WTC11 (cell line): ENCODE data around the gene FOXO3. TPM values are rescaled to one million over a fixed set of nuclear protein-coding genes. Genes with fewer than 3 reads are reported as not detected.

Experiments
- ATAC-seq: fragments of 200-7000 bp; cut with Tn5 transposase; 2 replicates; pipeline ENCODE4 v1.10.0; 2021; ENCODE audit warnings: mild to moderate bottlenecking, moderate library complexity
- CTCF ChIA-PET: fragments of 300-600 bp; sonication (Branson Sonifier 250); formaldehyde crosslinking; loops from one replicate; lab custom pipeline; 2021; ENCODE audit warnings: antibody characterized with exemption; lab: Charles Lee
- POLR2A ChIA-PET: fragments of 350-600 bp; sonication (Branson Sonifier 250); formaldehyde crosslinking; loops from one replicate; lab custom pipeline; 2021; ENCODE audit warnings: antibody characterized with exemption; lab: Charles Lee
- DNase-seq: peaks from one replicate; pipeline ENCODE4 v3.0.0; 2021; ENCODE audit warnings: low spot score
- H3K27ac Mint-ChIP-seq: 2 replicates; pipeline ENCODE4 v1.8.0; 2021; ENCODE audit warnings: mixed read lengths
- H3K27me3 Mint-ChIP-seq: 2 replicates; pipeline ENCODE4 v1.8.0; 2021; ENCODE audit warnings: low read depth, mild to moderate bottlenecking, moderate library complexity, mixed read lengths
- H3K36me3 Mint-ChIP-seq: 2 replicates; pipeline ENCODE4 v1.8.0; 2021; ENCODE audit warnings: mixed read lengths
- H3K4me1 Mint-ChIP-seq: 2 replicates; pipeline ENCODE4 v1.8.0; 2022; ENCODE audit warnings: mixed read lengths
- H3K4me3 Mint-ChIP-seq: 2 replicates; pipeline ENCODE4 v1.8.0; 2021; ENCODE audit warnings: mild to moderate bottlenecking, moderate library complexity, mixed read lengths
- H3K9me3 Mint-ChIP-seq: 2 replicates; pipeline ENCODE4 v1.8.0; 2021; ENCODE audit warnings: mixed read lengths
- ATF1 ChIP-seq: sonication (generic); formaldehyde crosslinking; IDR thresholded peaks from 2 replicates; pipeline ENCODE4 v1.8.1; 2023; ENCODE audit warnings: mild to moderate bottlenecking, moderate library complexity, missing genetic modification reagents
- CBFB ChIP-seq: sonication (generic); formaldehyde crosslinking; IDR thresholded peaks from 2 replicates; pipeline ENCODE4 v1.8.1; 2022; ENCODE audit warnings: mild to moderate bottlenecking, low read depth, missing genetic modification reagents
- EMX1 ChIP-seq: fragments of 250-450 bp; sonication (Bioruptor Pico); IDR thresholded peaks from 2 replicates; pipeline ENCODE4 v1.8.0; 2021; ENCODE audit warnings: mild to moderate bottlenecking
- GTF2I ChIP-seq: fragments of 250-450 bp; sonication (Bioruptor Pico); conservative IDR thresholded peaks from 2 replicates; pipeline ENCODE4 v1.4.0; 2021; ENCODE audit warnings: mild to moderate bottlenecking
- IRF2 ChIP-seq: sonication (generic); formaldehyde crosslinking; IDR thresholded peaks from 2 replicates; pipeline ENCODE4 v1.8.0; 2022; ENCODE audit warnings: low read depth, missing genetic modification reagents, borderline replicate concordance
- MYBL2 ChIP-seq: sonication (generic); formaldehyde crosslinking; IDR thresholded peaks from 2 replicates; pipeline ENCODE4 v1.8.1; 2023; ENCODE audit warnings: mild to moderate bottlenecking, moderate library complexity, missing genetic modification reagents
- NFATC4 ChIP-seq: fragments of 250-450 bp; sonication (Bioruptor Pico); IDR thresholded peaks from 2 replicates; pipeline ENCODE4 v1.9.0; 2021; ENCODE audit warnings: mild to moderate bottlenecking
- NFE2L1 ChIP-seq: sonication (generic); formaldehyde crosslinking; IDR thresholded peaks from 2 replicates; pipeline ENCODE4 v1.8.1; 2023; ENCODE audit warnings: missing genetic modification reagents
- NFYB ChIP-seq: sonication (generic); formaldehyde crosslinking; conservative IDR thresholded peaks from 2 replicates; pipeline ENCODE4 v1.8.0; 2022; ENCODE audit warnings: low read depth, missing genetic modification reagents
- OVOL2 ChIP-seq: fragments of 250-450 bp; sonication (Bioruptor Pico); IDR thresholded peaks from 2 replicates; pipeline ENCODE4 v1.9.0; 2021; ENCODE audit warnings: mild to moderate bottlenecking, borderline replicate concordance
- TP53 ChIP-seq: sonication (generic); formaldehyde crosslinking; IDR thresholded peaks from 2 replicates; pipeline ENCODE4 v1.8.1; 2023; ENCODE audit warnings: mild to moderate bottlenecking, missing genetic modification reagents
- ZBTB21 ChIP-seq: sonication (generic); formaldehyde crosslinking; IDR thresholded peaks from 2 replicates; pipeline ENCODE4 v1.8.1; 2023; ENCODE audit warnings: mild to moderate bottlenecking, missing genetic modification reagents, borderline replicate concordance
- ZNF121 ChIP-seq: sonication (generic); formaldehyde crosslinking; IDR thresholded peaks from 2 replicates; pipeline ENCODE4 v1.8.0; 2023; ENCODE audit warnings: missing genetic modification reagents
- ZNF396 ChIP-seq: fragments of 250-450 bp; sonication (Bioruptor Pico); IDR thresholded peaks from 2 replicates; pipeline ENCODE4 v1.8.0; 2021; ENCODE audit warnings: mild to moderate bottlenecking, moderate library complexity, borderline replicate concordance
- total RNA-seq: library from RNA; stranded (reverse); gene quantifications from 3 replicates; pipeline ENCODE4 v1.2.3, GENCODE V29; 2021
- TF ChIP-seq, protein P1 (sequence below): sonication (generic); formaldehyde crosslinking; IDR thresholded peaks from 2 replicates; pipeline ENCODE4 v1.8.1; 2023; ENCODE audit warnings: mild to moderate bottlenecking, missing genetic modification reagents
- TF ChIP-seq, protein P2 (sequence below): sonication (generic); formaldehyde crosslinking; IDR thresholded peaks from 2 replicates; pipeline ENCODE4 v1.8.1; 2023; ENCODE audit warnings: mild to moderate bottlenecking, missing genetic modification reagents
- TF ChIP-seq, protein P3 (sequence below): sonication (generic); formaldehyde crosslinking; IDR thresholded peaks from 2 replicates; pipeline ENCODE4 v1.8.1; 2022; ENCODE audit warnings: mild to moderate bottlenecking, moderate library complexity, missing genetic modification reagents
- TF ChIP-seq, protein P4 (sequence below): sonication (generic); formaldehyde crosslinking; IDR thresholded peaks from 2 replicates; pipeline ENCODE4 v1.8.0; 2022; ENCODE audit warnings: mild to moderate bottlenecking, missing genetic modification reagents
- TF ChIP-seq, protein P5 (sequence below): fragments of 250-450 bp; sonication (Bioruptor Pico); conservative IDR thresholded peaks from 2 replicates; pipeline ENCODE4 v1.9.0; 2021; ENCODE audit warnings: mild to moderate bottlenecking
- TF ChIP-seq, protein P6 (sequence below): fragments of 250-450 bp; sonication (Bioruptor Pico); IDR thresholded peaks from 2 replicates; pipeline ENCODE4 v1.9.0; 2021; ENCODE audit warnings: mild to moderate bottlenecking, borderline replicate concordance
- TF ChIP-seq, protein P7 (sequence below): sonication (generic); formaldehyde crosslinking; IDR thresholded peaks from 2 replicates; pipeline ENCODE4 v1.8.1; 2023; ENCODE audit warnings: mild to moderate bottlenecking, moderate library complexity, missing genetic modification reagents

The FOXO3 gene
- total RNA-seq, 1 experiment from 2014 or later = 15.6 TPM

DNA sequence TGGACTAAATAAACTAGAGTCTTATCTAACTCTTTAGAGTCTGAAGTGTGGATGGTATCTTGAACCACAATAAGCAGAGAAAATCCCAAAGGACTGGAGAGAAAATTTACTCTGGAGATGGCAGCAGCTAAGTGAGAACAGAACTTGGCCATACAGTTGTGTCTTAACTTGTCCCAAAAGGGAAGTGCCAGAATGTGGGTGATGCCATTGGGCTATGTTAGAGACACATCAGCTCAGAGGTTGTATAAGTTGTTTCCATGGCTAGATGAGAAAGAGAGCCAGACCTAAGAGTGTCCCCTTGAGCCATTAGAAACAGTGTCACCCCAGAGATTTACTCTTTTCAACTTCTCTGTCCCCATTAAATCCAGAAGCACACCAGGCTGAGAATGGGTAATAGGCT is 36.2 kb downstream of the FOXO3 start:
- ChIA-PET CTCF (no interaction called here), POLR2A (no interaction called here)
- H3K4me1 Mint-ChIP-seq = peaks cover 36% of the 10 kb centered on the region

DNA sequence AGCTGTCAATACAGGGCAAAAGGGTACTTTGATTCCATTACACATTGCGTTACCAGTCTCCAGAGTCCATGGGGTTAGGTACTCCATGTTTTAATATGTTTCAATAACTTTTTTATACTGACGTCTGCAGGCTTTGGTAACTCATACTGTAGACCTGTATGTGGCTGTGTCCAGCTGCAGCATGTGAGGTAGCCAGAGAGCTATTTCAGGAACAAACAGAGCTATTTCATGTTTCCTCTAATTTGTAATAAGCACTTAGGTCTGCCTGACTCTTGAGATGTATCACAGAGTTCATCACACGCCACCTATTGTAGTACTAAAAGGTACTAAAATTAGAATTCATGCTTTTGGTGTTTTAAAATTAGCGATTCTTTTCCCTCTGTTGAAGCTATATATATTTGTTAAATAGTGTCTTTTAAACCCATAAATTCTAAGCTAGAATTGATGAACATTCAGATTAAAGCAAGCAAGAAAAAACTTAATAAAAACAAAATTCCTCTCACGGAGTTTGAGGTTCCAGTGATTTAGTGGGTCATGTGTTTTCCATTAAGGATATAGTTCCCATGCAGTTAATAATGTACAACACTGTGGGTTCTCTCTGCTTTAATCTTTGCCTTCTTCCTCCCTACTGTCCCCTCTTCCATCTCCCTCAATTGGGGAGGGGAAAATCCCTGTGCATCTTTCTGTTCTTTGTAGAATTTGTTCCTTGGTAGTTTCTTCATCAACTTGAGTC is 37.0 kb downstream of the FOXO3 start:
- H3K27me3 Mint-ChIP-seq = no peaks in the 10 kb centered on the region
- TF ChIP-seq, protein P1, sequence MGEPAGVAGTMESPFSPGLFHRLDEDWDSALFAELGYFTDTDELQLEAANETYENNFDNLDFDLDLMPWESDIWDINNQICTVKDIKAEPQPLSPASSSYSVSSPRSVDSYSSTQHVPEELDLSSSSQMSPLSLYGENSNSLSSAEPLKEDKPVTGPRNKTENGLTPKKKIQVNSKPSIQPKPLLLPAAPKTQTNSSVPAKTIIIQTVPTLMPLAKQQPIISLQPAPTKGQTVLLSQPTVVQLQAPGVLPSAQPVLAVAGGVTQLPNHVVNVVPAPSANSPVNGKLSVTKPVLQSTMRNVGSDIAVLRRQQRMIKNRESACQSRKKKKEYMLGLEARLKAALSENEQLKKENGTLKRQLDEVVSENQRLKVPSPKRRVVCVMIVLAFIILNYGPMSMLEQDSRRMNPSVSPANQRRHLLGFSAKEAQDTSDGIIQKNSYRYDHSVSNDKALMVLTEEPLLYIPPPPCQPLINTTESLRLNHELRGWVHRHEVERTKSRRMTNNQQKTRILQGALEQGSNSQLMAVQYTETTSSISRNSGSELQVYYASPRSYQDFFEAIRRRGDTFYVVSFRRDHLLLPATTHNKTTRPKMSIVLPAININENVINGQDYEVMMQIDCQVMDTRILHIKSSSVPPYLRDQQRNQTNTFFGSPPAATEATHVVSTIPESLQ (CRISPR knock-in tag) = no peak
- no peak for TF ChIP-seq CBFB (CRISPR knock-in tag)
- no peak for TF ChIP-seq NFATC4 (CRISPR knock-in tag)
- TF ChIP-seq, protein P2, sequence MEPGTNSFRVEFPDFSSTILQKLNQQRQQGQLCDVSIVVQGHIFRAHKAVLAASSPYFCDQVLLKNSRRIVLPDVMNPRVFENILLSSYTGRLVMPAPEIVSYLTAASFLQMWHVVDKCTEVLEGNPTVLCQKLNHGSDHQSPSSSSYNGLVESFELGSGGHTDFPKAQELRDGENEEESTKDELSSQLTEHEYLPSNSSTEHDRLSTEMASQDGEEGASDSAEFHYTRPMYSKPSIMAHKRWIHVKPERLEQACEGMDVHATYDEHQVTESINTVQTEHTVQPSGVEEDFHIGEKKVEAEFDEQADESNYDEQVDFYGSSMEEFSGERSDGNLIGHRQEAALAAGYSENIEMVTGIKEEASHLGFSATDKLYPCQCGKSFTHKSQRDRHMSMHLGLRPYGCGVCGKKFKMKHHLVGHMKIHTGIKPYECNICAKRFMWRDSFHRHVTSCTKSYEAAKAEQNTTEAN = no peak
- no peak for TF ChIP-seq NFYB (CRISPR knock-in tag)
- TF ChIP-seq ZNF121 (CRISPR knock-in tag) = no peak
- TF ChIP-seq, protein P3, sequence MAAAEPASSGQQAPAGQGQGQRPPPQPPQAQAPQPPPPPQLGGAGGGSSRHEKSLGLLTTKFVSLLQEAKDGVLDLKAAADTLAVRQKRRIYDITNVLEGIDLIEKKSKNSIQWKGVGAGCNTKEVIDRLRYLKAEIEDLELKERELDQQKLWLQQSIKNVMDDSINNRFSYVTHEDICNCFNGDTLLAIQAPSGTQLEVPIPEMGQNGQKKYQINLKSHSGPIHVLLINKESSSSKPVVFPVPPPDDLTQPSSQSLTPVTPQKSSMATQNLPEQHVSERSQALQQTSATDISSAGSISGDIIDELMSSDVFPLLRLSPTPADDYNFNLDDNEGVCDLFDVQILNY (CRISPR knock-in tag) = no peak
- TF ChIP-seq GTF2I = no peak
- no peak for TF ChIP-seq OVOL2 (CRISPR knock-in tag)
- TF ChIP-seq, protein P4, sequence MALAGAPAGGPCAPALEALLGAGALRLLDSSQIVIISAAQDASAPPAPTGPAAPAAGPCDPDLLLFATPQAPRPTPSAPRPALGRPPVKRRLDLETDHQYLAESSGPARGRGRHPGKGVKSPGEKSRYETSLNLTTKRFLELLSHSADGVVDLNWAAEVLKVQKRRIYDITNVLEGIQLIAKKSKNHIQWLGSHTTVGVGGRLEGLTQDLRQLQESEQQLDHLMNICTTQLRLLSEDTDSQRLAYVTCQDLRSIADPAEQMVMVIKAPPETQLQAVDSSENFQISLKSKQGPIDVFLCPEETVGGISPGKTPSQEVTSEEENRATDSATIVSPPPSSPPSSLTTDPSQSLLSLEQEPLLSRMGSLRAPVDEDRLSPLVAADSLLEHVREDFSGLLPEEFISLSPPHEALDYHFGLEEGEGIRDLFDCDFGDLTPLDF = no peak
- no peaks in the 10 kb centered on the region for H3K36me3 Mint-ChIP-seq
- ChIA-PET CTCF (interaction anchor here (1.1 kb wide), 1 partner anchor 11 kb away, joined by 3 read pairs; no protein-coding TSS in a partner anchor), POLR2A (no interaction called here)
- peaks cover 29% of the 10 kb centered on the region for H3K4me1 Mint-ChIP-seq
- ATAC-seq = no peak
- no peak overlapping the region for H3K27ac Mint-ChIP-seq
- no peak overlapping the region for H3K4me3 Mint-ChIP-seq
- DNase-seq = no peak
- H3K9me3 Mint-ChIP-seq = no peaks in the 10 kb centered on the region

More for the DNA sequence above, 36.2 kb downstream of the FOXO3 start:
- no peak overlapping the region for H3K27ac Mint-ChIP-seq
- no peak overlapping the region for H3K4me3 Mint-ChIP-seq
- TF ChIP-seq ZNF396 (CRISPR knock-in tag) (no peak), IRF2 (CRISPR knock-in tag) (no peak), EMX1 (CRISPR knock-in tag) (no peak), NFYB (CRISPR knock-in tag) (no peak), ZBTB21 (CRISPR knock-in tag) (no peak), NFE2L1 (CRISPR knock-in tag) (no peak), ATF1 (no peak), GTF2I (no peak), TP53 (CRISPR knock-in tag) (no peak), MYBL2 (CRISPR knock-in tag) (no peak)
- TF ChIP-seq, protein P5, sequence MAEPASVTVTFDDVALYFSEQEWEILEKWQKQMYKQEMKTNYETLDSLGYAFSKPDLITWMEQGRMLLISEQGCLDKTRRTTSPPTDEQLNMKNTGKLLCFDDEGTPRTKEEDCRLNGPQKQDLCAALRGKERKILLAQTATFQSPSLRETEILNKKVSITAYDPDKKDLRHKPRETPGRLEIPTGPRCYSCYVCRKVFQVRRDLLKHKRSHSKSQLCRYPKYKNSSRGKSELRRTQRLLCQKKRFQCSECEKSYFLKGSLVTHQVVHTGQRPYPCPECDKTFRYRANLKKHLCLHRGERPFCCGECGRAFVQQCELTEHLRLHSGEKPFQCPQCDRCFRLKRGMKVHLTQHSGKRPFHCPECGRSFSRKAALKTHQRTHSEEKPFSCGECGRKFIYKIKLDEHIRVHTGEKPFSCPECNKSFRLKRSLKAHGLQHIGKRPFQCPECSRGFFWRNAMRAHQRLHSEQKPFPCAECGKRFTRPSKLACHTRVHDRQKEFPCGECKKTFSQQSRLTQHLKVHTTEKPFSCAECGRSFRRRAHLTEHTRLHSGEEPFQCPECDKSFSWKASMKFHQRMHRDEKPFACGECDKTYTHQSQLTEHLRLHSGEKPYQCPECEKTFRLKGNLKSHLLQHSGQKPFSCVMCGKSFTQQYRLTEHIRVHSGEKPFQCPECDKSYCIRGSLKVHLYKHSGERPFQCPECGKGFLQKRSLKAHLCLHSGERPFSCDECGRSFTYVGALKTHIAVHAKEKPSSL = no peak
- TF ChIP-seq, protein P6, sequence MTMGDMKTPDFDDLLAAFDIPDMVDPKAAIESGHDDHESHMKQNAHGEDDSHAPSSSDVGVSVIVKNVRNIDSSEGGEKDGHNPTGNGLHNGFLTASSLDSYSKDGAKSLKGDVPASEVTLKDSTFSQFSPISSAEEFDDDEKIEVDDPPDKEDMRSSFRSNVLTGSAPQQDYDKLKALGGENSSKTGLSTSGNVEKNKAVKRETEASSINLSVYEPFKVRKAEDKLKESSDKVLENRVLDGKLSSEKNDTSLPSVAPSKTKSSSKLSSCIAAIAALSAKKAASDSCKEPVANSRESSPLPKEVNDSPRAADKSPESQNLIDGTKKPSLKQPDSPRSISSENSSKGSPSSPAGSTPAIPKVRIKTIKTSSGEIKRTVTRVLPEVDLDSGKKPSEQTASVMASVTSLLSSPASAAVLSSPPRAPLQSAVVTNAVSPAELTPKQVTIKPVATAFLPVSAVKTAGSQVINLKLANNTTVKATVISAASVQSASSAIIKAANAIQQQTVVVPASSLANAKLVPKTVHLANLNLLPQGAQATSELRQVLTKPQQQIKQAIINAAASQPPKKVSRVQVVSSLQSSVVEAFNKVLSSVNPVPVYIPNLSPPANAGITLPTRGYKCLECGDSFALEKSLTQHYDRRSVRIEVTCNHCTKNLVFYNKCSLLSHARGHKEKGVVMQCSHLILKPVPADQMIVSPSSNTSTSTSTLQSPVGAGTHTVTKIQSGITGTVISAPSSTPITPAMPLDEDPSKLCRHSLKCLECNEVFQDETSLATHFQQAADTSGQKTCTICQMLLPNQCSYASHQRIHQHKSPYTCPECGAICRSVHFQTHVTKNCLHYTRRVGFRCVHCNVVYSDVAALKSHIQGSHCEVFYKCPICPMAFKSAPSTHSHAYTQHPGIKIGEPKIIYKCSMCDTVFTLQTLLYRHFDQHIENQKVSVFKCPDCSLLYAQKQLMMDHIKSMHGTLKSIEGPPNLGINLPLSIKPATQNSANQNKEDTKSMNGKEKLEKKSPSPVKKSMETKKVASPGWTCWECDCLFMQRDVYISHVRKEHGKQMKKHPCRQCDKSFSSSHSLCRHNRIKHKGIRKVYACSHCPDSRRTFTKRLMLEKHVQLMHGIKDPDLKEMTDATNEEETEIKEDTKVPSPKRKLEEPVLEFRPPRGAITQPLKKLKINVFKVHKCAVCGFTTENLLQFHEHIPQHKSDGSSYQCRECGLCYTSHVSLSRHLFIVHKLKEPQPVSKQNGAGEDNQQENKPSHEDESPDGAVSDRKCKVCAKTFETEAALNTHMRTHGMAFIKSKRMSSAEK (CRISPR knock-in tag) = no peak
- TF ChIP-seq, protein P7, sequence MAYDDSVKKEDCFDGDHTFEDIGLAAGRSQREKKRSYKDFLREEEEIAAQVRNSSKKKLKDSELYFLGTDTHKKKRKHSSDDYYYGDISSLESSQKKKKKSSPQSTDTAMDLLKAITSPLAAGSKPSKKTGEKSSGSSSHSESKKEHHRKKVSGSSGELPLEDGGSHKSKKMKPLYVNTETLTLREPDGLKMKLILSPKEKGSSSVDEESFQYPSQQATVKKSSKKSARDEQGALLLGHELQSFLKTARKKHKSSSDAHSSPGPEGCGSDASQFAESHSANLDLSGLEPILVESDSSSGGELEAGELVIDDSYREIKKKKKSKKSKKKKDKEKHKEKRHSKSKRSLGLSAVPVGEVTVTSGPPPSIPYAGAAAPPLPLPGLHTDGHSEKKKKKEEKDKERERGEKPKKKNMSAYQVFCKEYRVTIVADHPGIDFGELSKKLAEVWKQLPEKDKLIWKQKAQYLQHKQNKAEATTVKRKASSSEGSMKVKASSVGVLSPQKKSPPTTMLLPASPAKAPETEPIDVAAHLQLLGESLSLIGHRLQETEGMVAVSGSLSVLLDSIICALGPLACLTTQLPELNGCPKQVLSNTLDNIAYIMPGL (CRISPR knock-in tag) = no peak
- H3K9me3 Mint-ChIP-seq = no peaks in the 10 kb centered on the region
- no peaks in the 10 kb centered on the region for H3K36me3 Mint-ChIP-seq
- DNase-seq (no peak), ATAC-seq (no peak)
- no peaks in the 10 kb centered on the region for H3K27me3 Mint-ChIP-seq
